GM21528 (cell line): ENCODE measurements around the gene ARL15.

Experiments
- ATAC-seq: cut with Tn5 transposase; IDR thresholded peaks from one replicate; pipeline ENCODE4 v1.9.1; 2021; ENCODE audit warnings: mild to moderate bottlenecking, moderate library complexity; ENCODE audit not compliant: unreplicated experiment, low FRiP score

The ARL15 gene

DNA sequence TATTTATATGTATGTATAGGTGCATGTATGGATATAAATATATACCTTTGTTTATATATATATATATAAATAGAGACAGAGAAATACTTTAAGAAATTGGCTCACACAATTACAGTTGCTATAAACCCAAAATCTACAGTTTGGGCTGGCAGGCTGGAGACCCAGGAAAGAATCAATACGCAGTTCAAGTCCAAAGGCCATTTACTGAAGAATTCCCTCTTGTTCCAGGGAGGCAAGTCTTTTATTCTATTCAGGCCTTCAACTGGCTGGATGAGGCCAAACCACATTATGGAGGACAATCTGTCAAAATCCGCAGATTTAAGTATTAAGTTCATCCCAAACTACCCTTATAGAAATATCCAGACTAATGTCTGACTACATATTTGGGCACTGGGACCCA is 144.7 kb downstream of the ARL15 start:
- ATAC-seq: no peak

- no peak for ATAC-seq
Measured at GRCh38 chr5:54162184-54162583, 148.2 kb downstream of the ARL15 start.

GRCh38 chr5:54160329-54160728 is 150.0 kb downstream of the ARL15 start:
- no peak for ATAC-seq

DNA sequence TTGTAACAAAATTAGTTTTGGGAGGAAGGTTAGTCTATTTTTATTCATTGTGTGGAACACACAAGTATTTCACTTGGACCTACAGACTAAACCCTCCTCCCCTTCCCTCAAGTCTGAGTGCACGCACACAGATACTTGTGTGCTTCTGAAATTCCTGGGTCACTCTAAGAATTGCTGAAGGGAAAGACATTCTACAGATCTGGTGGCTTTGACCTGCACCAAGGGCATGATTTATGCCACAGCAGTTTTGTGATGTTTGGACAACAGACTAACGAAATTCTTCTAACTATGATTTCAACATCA is 150.5 kb downstream of the ARL15 start:
- no peak for ATAC-seq

GRCh38 chr5:54159153-54159892 is 151.1 kb downstream of the ARL15 start:
- ATAC-seq: peak; percentile 90

DNA sequence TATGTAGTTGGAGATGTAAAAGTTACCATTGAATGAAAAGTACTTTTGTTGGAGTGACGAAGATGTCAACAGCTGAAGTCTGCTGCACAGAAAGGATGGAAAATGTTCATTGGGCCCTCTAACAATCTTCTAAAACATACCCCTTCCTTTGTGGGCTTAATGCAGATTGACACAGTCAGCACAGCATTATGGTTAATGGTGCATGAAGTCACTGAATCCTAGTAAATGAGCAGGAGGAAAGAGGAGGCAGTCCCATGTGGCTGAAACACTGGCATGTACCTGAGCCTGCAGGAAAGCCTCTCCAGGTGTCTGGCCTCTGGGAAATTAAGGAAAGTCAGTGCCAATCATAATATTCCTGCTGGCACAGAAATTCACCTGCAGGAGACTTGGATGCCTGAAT is 153.8 kb downstream of the ARL15 start:
- ATAC-seq: no peak

GRCh38 chr5:54150841-54151240 is 159.5 kb downstream of the ARL15 start:
- ATAC-seq: no peak

- ATAC-seq: no peak
Measured at GRCh38 chr5:54148858-54149257, 161.5 kb downstream of the ARL15 start.

DNA sequence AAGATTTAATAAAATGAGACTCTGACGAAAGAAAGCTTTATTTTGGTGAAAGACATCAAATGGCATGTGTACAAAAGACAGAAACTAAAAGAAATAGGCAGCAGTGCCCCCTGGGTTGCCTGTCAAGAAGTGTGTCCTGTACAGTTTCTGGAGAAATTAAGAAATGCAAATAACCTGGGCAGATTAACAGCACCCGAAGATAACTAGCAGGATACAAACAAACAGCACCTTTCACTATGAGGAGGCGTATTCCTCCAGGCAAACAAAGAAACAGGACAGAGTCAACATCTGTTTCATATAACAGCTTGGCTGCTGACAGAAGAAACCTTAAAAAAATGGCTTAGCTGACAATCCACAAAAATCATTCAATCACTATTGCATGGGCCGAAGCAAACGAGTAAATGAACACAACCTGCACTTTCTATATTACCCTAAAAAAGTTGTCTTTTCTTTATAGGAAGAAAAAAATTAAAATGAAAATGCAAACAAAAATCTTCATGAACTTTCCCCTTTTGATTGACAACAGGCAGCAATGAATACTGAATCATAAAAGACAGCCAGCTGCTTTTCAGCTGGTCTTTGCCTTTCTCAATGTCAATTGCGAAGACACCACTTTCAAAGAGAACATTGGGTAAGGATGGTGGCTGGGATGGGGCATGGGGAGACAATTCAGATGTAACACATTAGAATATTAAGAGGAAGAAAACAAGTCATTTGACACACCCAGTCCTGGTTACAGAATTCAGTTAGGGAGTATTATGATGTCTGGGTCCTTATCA is 162.1 kb downstream of the ARL15 start:
- ATAC-seq: no peak

DNA sequence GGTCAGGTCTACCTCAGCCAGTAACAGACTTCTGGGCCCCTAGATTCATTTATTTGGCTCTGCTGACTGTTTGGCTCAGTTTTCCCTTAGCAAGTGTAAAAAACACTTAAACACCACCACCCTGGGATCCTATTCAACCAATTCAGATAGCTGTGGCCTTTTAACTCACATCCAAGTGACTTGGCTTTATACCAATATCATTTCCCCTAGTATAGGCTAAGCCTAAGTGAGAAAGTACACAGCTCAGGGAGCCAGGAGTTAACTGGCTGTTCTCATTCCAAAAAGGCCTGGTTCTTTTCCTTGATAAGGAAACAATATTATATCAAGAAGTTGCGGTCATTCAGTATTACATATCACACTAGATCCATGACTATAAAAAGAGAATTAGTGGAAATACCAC is 163.5 kb downstream of the ARL15 start:
- no peak for ATAC-seq

- ATAC-seq: no peak
Measured at GRCh38 chr5:54146390-54146789, 164.0 kb downstream of the ARL15 start.

DNA sequence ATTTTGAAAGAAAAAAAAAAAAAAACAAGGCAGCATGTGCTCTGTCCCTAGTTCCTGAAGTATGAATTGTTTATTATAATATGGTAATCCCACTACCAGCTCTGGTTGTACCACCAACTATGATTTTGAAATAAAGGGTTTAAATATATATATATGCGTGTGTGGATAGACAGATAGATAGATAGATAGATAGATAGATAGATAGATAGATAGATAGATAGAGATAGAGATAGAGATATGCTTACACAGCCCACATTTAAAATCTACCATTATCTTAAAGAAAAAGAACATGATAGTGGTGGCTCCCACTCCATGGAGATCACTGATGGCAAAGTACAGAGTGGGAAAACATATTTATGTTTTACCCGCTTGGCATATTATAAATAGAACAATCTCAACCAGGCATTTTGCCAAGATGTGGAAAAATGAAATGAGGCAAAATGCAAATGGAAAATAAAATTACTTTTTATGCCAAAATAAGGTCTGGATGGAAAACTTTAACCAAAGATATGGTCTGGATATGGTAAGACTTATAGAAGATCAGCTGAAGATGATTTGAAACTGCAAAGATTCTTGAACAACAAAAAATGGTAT is 170.0 kb downstream of the ARL15 start:
- no peak for ATAC-seq

GRCh38 chr5:54136516-54137440 is 173.6 kb downstream of the ARL15 start:
- no peak for ATAC-seq

DNA sequence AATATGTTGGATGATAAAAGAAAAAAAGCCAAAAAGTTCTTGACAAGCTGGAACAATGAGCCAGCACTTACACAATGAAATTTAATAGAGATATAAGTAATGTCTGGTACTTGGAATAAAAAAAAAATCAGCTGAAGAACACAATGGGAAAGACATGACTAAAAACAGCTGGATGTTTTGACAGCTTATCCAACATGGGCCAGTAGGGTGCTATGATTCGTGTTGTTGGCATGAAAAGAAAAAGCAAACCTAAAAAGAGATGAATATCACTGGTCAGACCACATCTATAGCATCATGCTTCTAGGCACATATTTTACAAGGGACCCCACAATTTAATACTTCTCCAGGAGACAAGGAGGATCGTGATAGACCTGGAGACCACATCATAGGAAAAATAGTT is 175.3 kb downstream of the ARL15 start:
- no peak for ATAC-seq

- no peak for ATAC-seq
Measured at GRCh38 chr5:54133917-54134316, 176.5 kb downstream of the ARL15 start.

DNA sequence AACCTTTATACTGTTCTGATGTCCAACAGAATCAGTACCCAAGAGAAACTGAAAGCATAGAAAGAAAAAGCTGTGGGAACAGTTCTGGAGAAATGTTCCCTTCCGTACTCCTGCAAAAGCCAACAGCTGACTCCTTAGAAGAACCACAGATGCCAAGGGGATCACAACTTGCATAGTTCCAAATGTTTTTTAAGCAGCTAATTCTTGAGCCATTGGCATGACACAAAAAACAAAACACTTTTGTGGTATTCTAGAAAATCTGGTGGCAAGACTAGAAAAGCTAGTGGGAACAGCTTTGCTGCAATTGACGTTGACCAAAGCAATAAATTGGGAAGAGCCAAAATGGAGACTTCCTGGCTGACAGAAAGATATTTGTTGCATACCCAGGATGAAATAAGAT is 189.9 kb downstream of the ARL15 start:
- no peak for ATAC-seq

- no peak for ATAC-seq
Measured at GRCh38 chr5:54117957-54118356, 192.4 kb downstream of the ARL15 start.

- no peak for ATAC-seq
Measured at GRCh38 chr5:54115735-54116403, 194.5 kb downstream of the ARL15 start.

- ATAC-seq: no peak
Measured at GRCh38 chr5:54113060-54113459, 197.3 kb downstream of the ARL15 start.

GRCh38 chr5:54109626-54110330 is 200.6 kb downstream of the ARL15 start:
- no peak for ATAC-seq
